K562 (cell line): ENCODE measurements around the gene PLA2G2C. TPM values are rescaled to one million over a fixed set of nuclear protein-coding genes. Genes with fewer than 3 reads are reported as not detected.
A peak's percentile ranks its signal among the peaks of the same experiment; 100 is the strongest.

Experiments
- ATAC-seq: fragments of 200-7000 bp; cut with Tn5 transposase; 3 replicates; pipeline ENCODE4 v1.9.1; 2020; ENCODE audit warnings: moderate library complexity
- BruUV-seq: library from RNA; stranded (reverse); fragments of 400-500 nt; replicated peaks from 2 replicates; lab custom pipeline; 2021; lab: Mats Ljungman, UMichigan
- CTCF ChIA-PET: fragments of 300-600 bp; formaldehyde crosslinking; extraction: SDS; loops from one replicate; lab custom pipeline; 2021; ENCODE audit warnings: low intra/inter-chr PET ratio; lab: Yijun Ruan, JAX
- POLR2A ChIA-PET: fragments of 300-600, 350-650 bp; sonication (Branson Sonifier 250); formaldehyde crosslinking; extraction: SDS; loops from one replicate; lab custom pipeline; 2021; ENCODE audit warnings: antibody characterized with exemption, inconsistent platforms; lab: Yijun Ruan, JAX
- DNase-seq, 4 experiments: peaks; one replicate each; pipeline versions ENCODE4 v3.0.0 to v3.0.0-alpha.2; 2011 to 2018; ENCODE audit warnings: low spot score in 3 of 4, mixed read lengths in 3 of 4; ENCODE audit errors: extremely low read depth in 1 of 4
- FAIRE-seq: peaks from 2 replicates; lab custom pipeline; 2011; peaks lifted over from hg19 to GRCh38; lab: Jason Lieb, UNC
- H2AFZ ChIP-seq: 2 replicates; pipeline ENCODE4 v1.6.0; 2011; ENCODE audit warnings: low read depth, low read length, control low read depth, inconsistent platforms
- H3K27ac ChIP-seq: fragments of 200-600 bp; 3 replicates; pipeline ENCODE4 v1.8.0; 2011; ENCODE audit warnings: low read depth, mild to moderate bottlenecking, control low read depth, inconsistent platforms, low read length, moderate library complexity, mixed read lengths; ENCODE audit errors: extremely low read depth
- H3K27me3 ChIP-seq, 2 experiments: fragments of 300-600 bp in 1 of 2; 2 replicates in 1 of 2; 3 replicates in 1 of 2; pipeline versions ENCODE4 v1.6.0 to v1.8.0; 2011; ENCODE audit warnings: inconsistent platforms in 2 of 2, low read length in 2 of 2, mild to moderate bottlenecking in 1 of 2, mixed read lengths in 1 of 2, moderate library complexity in 1 of 2; ENCODE audit not compliant: control insufficient read depth in 2 of 2, insufficient read depth in 2 of 2
- H3K36me3 ChIP-seq: fragments of 300-600 bp; 3 replicates; pipeline ENCODE4 v1.8.0; 2011; ENCODE audit warnings: mild to moderate bottlenecking, low read length, inconsistent platforms; ENCODE audit not compliant: control insufficient read depth, insufficient read depth
- H3K4me1 ChIP-seq, 2 experiments: fragments of 200-600 bp in 1 of 2; replicated peaks in 1 of 2; 2 replicates in 1 of 2; 3 replicates in 1 of 2; pipeline versions ENCODE4 v1.5.1 to v1.8.0; 2011; ENCODE audit warnings: inconsistent platforms in 2 of 2, low read length in 2 of 2, mild to moderate bottlenecking in 1 of 2, mixed read lengths in 1 of 2, moderate library complexity in 1 of 2; ENCODE audit not compliant: control insufficient read depth in 2 of 2, insufficient read depth in 2 of 2
- H3K4me2 ChIP-seq: 2 replicates; pipeline ENCODE4 v1.6.1; 2011; ENCODE audit warnings: low read length, control low read depth, inconsistent platforms, mixed read lengths; ENCODE audit not compliant: insufficient read depth
- H3K4me3 ChIP-seq: fragments of 200-600 bp; sonication (generic), shearing (Covaris generic); 2 replicates; pipeline ENCODE4 v1.5.1; 2016; ENCODE audit warnings: control low read depth, inconsistent platforms
- H3K79me2 ChIP-seq: fragments of 200-600 bp; 3 replicates; pipeline ENCODE4 v1.8.0; 2011; ENCODE audit warnings: low read length, inconsistent platforms; ENCODE audit not compliant: control insufficient read depth, insufficient read depth
- H3K9ac ChIP-seq, 2 experiments: 2 replicates each; pipeline versions ENCODE4 v1.6.0 to v1.6.1; 2011; ENCODE audit warnings: low read depth in 2 of 2, low read length in 2 of 2, control low read depth in 1 of 2, inconsistent platforms in 1 of 2, mild to moderate bottlenecking in 1 of 2, mixed read lengths in 1 of 2; ENCODE audit not compliant: insufficient read depth in 1 of 2
- H3K9me1 ChIP-seq: one replicate; pipeline ENCODE4 v1.6.0; 2011; ENCODE audit warnings: inconsistent platforms, mild to moderate bottlenecking, low read length, moderate library complexity; ENCODE audit not compliant: control insufficient read depth, insufficient read depth
- H3K9me3 ChIP-seq: replicated peaks from 2 replicates; pipeline ENCODE4 v1.5.1; 2011; ENCODE audit warnings: low read depth, low read length, inconsistent platforms; ENCODE audit not compliant: control insufficient read depth, insufficient read depth
- H4K20me1 ChIP-seq: replicated peaks from 2 replicates; pipeline ENCODE4 v1.6.1; 2011; ENCODE audit warnings: low read length, inconsistent platforms, mixed read lengths; ENCODE audit not compliant: control insufficient read depth, insufficient read depth
- E4F1 ChIP-seq: fragments of 250-450 bp; sonication (Bioruptor Pico); IDR thresholded peaks from 2 replicates; pipeline ENCODE4 v1.5.0; 2021; ENCODE audit warnings: mild to moderate bottlenecking, borderline replicate concordance
- ZNF75A ChIP-seq: fragments of 450-650 bp; formaldehyde crosslinking; IDR thresholded peaks from 2 replicates; pipeline ENCODE4 v1.4.0; 2020; ENCODE audit warnings: mild to moderate bottlenecking
- WGBS: fragments of 100-300 bp; shearing (Covaris generic); methylation state at CpG from one replicate; pipeline ENCODE4 v1.1.6; 2016; ENCODE audit warnings: low coverage, mixed read lengths; ENCODE audit not compliant: insufficient coverage; ENCODE audit errors: missing lambda C conversion rate; 5-methylcytosine and 5-hydroxymethylcytosine counted together
- in situ Hi-C: fragments of 300-500 bp; cut with MboI; formaldehyde crosslinking; loops from 4 replicates; pipeline ENCODE4 v1.15.0; 2018; ENCODE audit warnings: inconsistent platforms, mixed read lengths
- intact Hi-C: fragments of 100-400 bp; cut with micrococcal nuclease; formaldehyde crosslinking; loops from 2 replicates; pipeline ENCODE4 v1.14.2; 2022
- polyA plus RNA-seq, 8 experiments: library from polyadenylated mRNA; depleted of rRNA in 4 of 8; stranded (reverse) in 5 of 8; unstranded in 3 of 8; fragments of >200 nt; fragmentation: Nextera tagmentation in 2 of 8; fragmentation: Illumina TruSeq in 1 of 8; extraction: Ambion mirVana in 2 of 8; extraction: Trizol in 1 of 8; gene quantifications; 2 replicates each; pipeline versions ENCODE4 v1.2.1 to v1.2.3, GENCODE V29; 2011 to 2014; ENCODE audit warnings: inconsistent platforms in 1 of 8, missing spikeins in 1 of 8
- total RNA-seq, 7 experiments: library from RNA; depleted of rRNA in 6 of 7; stranded (reverse); fragments of >200 nt in 6 of 7; fragmentation: Illumina TruSeq in 2 of 7; extraction: Trizol in 2 of 7; gene quantifications; 2 replicates each; pipeline versions ENCODE4 v1.2.1 to v1.2.3, GENCODE V29; 2011 to 2021; ENCODE audit warnings: low replicate concordance in 1 of 7

The PLA2G2C gene
- total and polyA plus RNA-seq, 9 of the 15 experiments (the other 6 are each of a cell fraction or from before 2014, with no cell fraction given) = 0.14 to 0.49 (median 0.21) TPM

GRCh38 chr1:20190256-20191160, 4.2 kb upstream of the PLA2G2C start:
- no TSS peak for BruUV-seq
- H3K4me1 ChIP-seq = peaks cover 50 to 68% of the 10 kb centered on the region in 2 experiments
- peaks cover 46% of the 10 kb centered on the region for H3K79me2 ChIP-seq
- no peak for ATAC-seq
- intact Hi-C loops = no loop called here
- no peak overlapping the region for H3K4me2 ChIP-seq
- WGBS = 80% methylated on average over 19 of the region's 19 CpGs
- H3K36me3 ChIP-seq = peaks cover 33% of the 10 kb centered on the region; the same call in 2 of the 3 replicates
- ChIA-PET CTCF (no interaction called here), POLR2A (interaction anchor here (0.7 to 1.9 kb wide), 4 partner anchors 16 to 269 kb away, joined by 3 to 6 read pairs (median 3); no protein-coding TSS in a partner anchor)
- peak overlapping the region in 1 of 2 experiments; percentile 4; a peak in 1 of 4 replicates for H3K9ac ChIP-seq
- no peak for DNase-seq
- no peak for FAIRE-seq
- H2AFZ ChIP-seq = no peak overlapping the region
- TF ChIP-seq ZNF75A (no peak), E4F1 (CRISPR knock-in tag) (0 out of 2 replicates have a peak, but pooled peaks have one; percentile 48)
- no peaks in the 10 kb centered on the region for H4K20me1 ChIP-seq
- no peaks in the 10 kb centered on the region for H3K9me1 ChIP-seq
- H3K4me3 ChIP-seq = no peak overlapping the region
- no peaks in the 10 kb centered on the region for H3K27me3 ChIP-seq
- in situ Hi-C loops = no loop called here
- H3K27ac ChIP-seq = no peak overlapping the region
- no peaks in the 10 kb centered on the region for H3K9me3 ChIP-seq
